Stimulated activated CD8-positive, alpha-beta memory T cell treated with anti-CD3 and anti-CD28 coated beads, Interleukin-15, amount 100 ng/mL, for 4 hours (primary cell): ENCODE measurements around the gene CCDC187.

ENCODE experiments used
- DNase-seq, 2 donors: peaks; one replicate each; pipeline ENCODE4 v3.0.0-alpha.2; 2020; ENCODE audit warnings: low read depth in 2 of 2

The CCDC187 gene

GRCh38 chr9:136311051-136312008 is 7.4 kb upstream of the CCDC187 start:
- DNase-seq = no peak

- DNase-seq = no peak
Measured at GRCh38 chr9:136310273-136311030, 6.6 kb upstream of the CCDC187 start.

GRCh38 chr9:136309806-136310220 is 5.9 kb upstream of the CCDC187 start:
- no peak for DNase-seq

- no peak for DNase-seq
Measured at GRCh38 chr9:136309101-136309801, 5.4 kb upstream of the CCDC187 start.

- DNase-seq = no peak
Measured at GRCh38 chr9:136308702-136309053, 4.8 kb upstream of the CCDC187 start.

- DNase-seq = no peak
Measured at GRCh38 chr9:136308006-136308701, 4.3 kb upstream of the CCDC187 start.

- no peak for DNase-seq
Measured at GRCh38 chr9:136307215-136307750, 3.4 kb upstream of the CCDC187 start.

GRCh38 chr9:136306211-136307208 is 2.6 kb upstream of the CCDC187 start:
- no peak for DNase-seq

- no peak for DNase-seq
Measured at GRCh38 chr9:136305804-136306203, 1.9 kb upstream of the CCDC187 start.

- no peak for DNase-seq
Measured at GRCh38 chr9:136304981-136305380, 1.1 kb upstream of the CCDC187 start.

- no peak for DNase-seq
Measured at GRCh38 chr9:136304456-136304855, 562 bp upstream of the CCDC187 start.

GRCh38 chr9:136303066-136303824 is 649 bp downstream of the CCDC187 start:
- no peak for DNase-seq

- no peak for DNase-seq
Measured at GRCh38 chr9:136302527-136302926, 1.4 kb downstream of the CCDC187 start.

GRCh38 chr9:136300866-136301265 is 3.0 kb downstream of the CCDC187 start:
- DNase-seq = no peak

- no peak for DNase-seq
Measured at GRCh38 chr9:136300016-136300545, 3.8 kb downstream of the CCDC187 start.

GRCh38 chr9:136299541-136299940 is 4.4 kb downstream of the CCDC187 start:
- no peak for DNase-seq

GRCh38 chr9:136299116-136299515 is 4.8 kb downstream of the CCDC187 start:
- DNase-seq = no peak

- no peak for DNase-seq
Measured at GRCh38 chr9:136297766-136298735, 5.8 kb downstream of the CCDC187 start.
